SH-SY5Y (cell line): Measurements from ENCODE around the gene C2CD4D.

Experiments
- GATA2 ChIP-seq: IDR thresholded peaks from 2 replicates; pipeline ENCODE4 v1.6.1; 2011; ENCODE audit warnings: mild to moderate bottlenecking, low read depth, low read length
- GATA3 ChIP-seq: IDR thresholded peaks from 2 replicates; pipeline ENCODE4 v1.6.1; 2011; ENCODE audit warnings: low read depth, mild to moderate bottlenecking, low read length, moderate library complexity

DNA sequence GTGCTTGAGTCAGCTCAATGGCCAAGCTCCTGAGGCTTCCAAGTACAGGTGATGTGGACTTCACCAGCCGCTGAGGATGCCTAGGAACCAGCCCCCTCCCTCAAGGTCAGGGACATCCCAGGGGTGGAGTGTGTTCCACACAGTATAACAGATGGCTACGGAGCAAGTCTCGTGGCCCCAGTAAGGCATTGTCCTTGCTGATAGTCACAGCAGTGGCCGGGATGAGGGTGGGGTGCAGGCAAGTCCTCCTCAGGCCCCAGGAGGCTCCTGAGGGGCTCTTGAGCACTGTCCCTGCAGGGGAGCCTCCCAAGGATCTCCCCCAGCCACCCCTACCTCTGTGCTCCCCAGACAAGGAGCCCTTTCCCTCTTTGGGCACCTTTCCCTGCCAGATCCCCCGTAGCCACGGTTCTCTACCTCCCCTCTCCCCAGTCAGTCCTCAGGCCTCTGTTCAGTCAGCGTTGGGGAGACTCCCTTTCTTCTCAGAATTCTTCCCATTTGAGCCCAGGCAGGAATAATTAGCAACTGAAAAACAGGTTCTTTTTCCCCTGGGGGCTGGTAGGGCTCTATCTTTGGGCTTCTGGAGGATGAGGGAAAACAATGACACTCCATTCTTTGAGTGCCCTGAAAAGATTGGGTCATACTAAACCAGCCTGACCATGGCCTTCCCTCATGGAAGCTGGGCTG, 21.0 kb upstream of the C2CD4D start:
- no peak for TF ChIP-seq GATA2
- TF ChIP-seq GATA3, result no peak
